IMR-90 (cell line): ENCODE data around the gene TPD52L2. TPM values are rescaled to one million over a fixed set of nuclear protein-coding genes. Genes with fewer than 3 reads are reported as not detected.

Experiments
- ATAC-seq: fragments of 200-7000 bp; cut with Tn5 transposase; 2 replicates; pipeline ENCODE4 v1.9.1; 2020; ENCODE audit warnings: low read depth, mild to moderate bottlenecking, moderate library complexity
- BruUV-seq: library from RNA; stranded (reverse); fragments of 400-500 nt; replicated peaks from 2 replicates; lab custom pipeline; 2021; lab: Mats Ljungman, UMichigan
- CTCF ChIA-PET: fragments of 300-600 bp; formaldehyde crosslinking; extraction: SDS; loops from one replicate; lab custom pipeline; 2021; ENCODE audit warnings: antibody characterized with exemption; lab: Yijun Ruan, JAX
- POLR2A ChIA-PET: fragments of 300-600 bp; sonication (Branson Sonifier 250); formaldehyde crosslinking; loops from one replicate; lab custom pipeline; 2022; ENCODE audit warnings: antibody characterized with exemption; ENCODE audit not compliant: unreplicated experiment; lab: Charles Lee
- DNase-seq: peaks from one replicate; pipeline ENCODE4 v3.0.0; 2013
- H2AFZ ChIP-seq: replicated peaks from 2 replicates; pipeline ENCODE3; 2013; ENCODE audit warnings: low read length, mild to moderate bottlenecking; ENCODE audit not compliant: poor library complexity
- H2AK5ac ChIP-seq: 2 replicates; pipeline ENCODE4 v1.6.1; 2013; ENCODE audit warnings: low read depth, low read length, inconsistent platforms
- H2AK9ac ChIP-seq: replicated peaks from 2 replicates; pipeline ENCODE3; 2013; ENCODE audit warnings: mild to moderate bottlenecking, low read depth, low read length, moderate library complexity; ENCODE audit not compliant: poor library complexity
- H2BK120ac ChIP-seq: 2 replicates; pipeline ENCODE4 v1.6.1; 2013; ENCODE audit warnings: low read depth, low read length, inconsistent platforms
- H2BK15ac ChIP-seq: 3 replicates; pipeline ENCODE4 v1.6.1; 2013; ENCODE audit warnings: low read depth, low read length, inconsistent platforms
- H2BK20ac ChIP-seq: 2 replicates; pipeline ENCODE4 v1.6.1; 2013; ENCODE audit warnings: low read depth, mild to moderate bottlenecking, inconsistent platforms, low read length, moderate library complexity
- H2BK5ac ChIP-seq: 2 replicates; pipeline ENCODE4 v1.6.1; 2013; ENCODE audit warnings: mild to moderate bottlenecking, low read depth, low read length, inconsistent platforms; ENCODE audit not compliant: poor library complexity, severe bottlenecking
- H3K14ac ChIP-seq: replicated peaks from 2 replicates; pipeline ENCODE4 v1.6.1; 2013; ENCODE audit warnings: low read depth, low read length, inconsistent platforms
- H3K18ac ChIP-seq: 2 replicates; pipeline ENCODE4 v1.6.1; 2013; ENCODE audit warnings: low read depth, low read length, control low read depth
- H3K23ac ChIP-seq: 2 replicates; pipeline ENCODE4 v1.6.1; 2013; ENCODE audit warnings: low read depth, low read length, inconsistent platforms
- H3K27ac ChIP-seq: 2 replicates; pipeline ENCODE4 v1.5.1; 2013; ENCODE audit warnings: mild to moderate bottlenecking, control low read depth, low read length; ENCODE audit not compliant: insufficient read depth
- H3K27me3 ChIP-seq: 2 replicates; pipeline ENCODE4 v1.6.1; 2013; ENCODE audit warnings: low read length; ENCODE audit not compliant: control insufficient read depth, insufficient read depth
- H3K36me3 ChIP-seq: 2 replicates; pipeline ENCODE4 v1.6.1; 2013; ENCODE audit warnings: low read length, mixed read lengths; ENCODE audit not compliant: control insufficient read depth, insufficient read depth
- H3K4ac ChIP-seq: 2 replicates; pipeline ENCODE4 v1.6.1; 2013; ENCODE audit warnings: low read depth, low read length, inconsistent platforms
- H3K4me1 ChIP-seq: 2 replicates; pipeline ENCODE4 v1.6.1; 2013; ENCODE audit warnings: low read length, mixed read lengths; ENCODE audit not compliant: control insufficient read depth, insufficient read depth
- H3K4me2 ChIP-seq: 2 replicates; pipeline ENCODE4 v1.6.1; 2013; ENCODE audit warnings: low read depth, mild to moderate bottlenecking, control low read depth, low read length, moderate library complexity
- H3K4me3 ChIP-seq: 2 replicates; pipeline ENCODE4 v1.5.1; 2013; ENCODE audit warnings: low read depth, mild to moderate bottlenecking, control low read depth, low read length, moderate library complexity; ENCODE audit not compliant: insufficient read depth
- H3K56ac ChIP-seq: 2 replicates; pipeline ENCODE4 v1.6.1; 2013; ENCODE audit warnings: low read length, inconsistent platforms; ENCODE audit not compliant: insufficient read depth; ENCODE audit errors: extremely low read depth
- H3K79me1 ChIP-seq, 2 experiments: 2 replicates each; pipeline ENCODE4 v1.6.1; 2013; ENCODE audit warnings: low read length in 2 of 2, inconsistent platforms in 1 of 2, low read depth in 1 of 2
- H3K9ac ChIP-seq: 2 replicates; pipeline ENCODE4 v1.6.1; 2013; ENCODE audit warnings: low read depth, low read length, control low read depth
- H3K9me1 ChIP-seq: 2 replicates; pipeline ENCODE4 v1.6.1; 2013; ENCODE audit warnings: low read length, inconsistent platforms; ENCODE audit not compliant: insufficient read depth
- H3K9me3 ChIP-seq: 2 replicates; pipeline ENCODE4 v1.6.1; 2013; ENCODE audit warnings: low read length; ENCODE audit not compliant: control insufficient read depth, insufficient read depth
- H4K20me1 ChIP-seq: 2 replicates; pipeline ENCODE4 v1.6.1; 2013; ENCODE audit warnings: low read length, inconsistent platforms; ENCODE audit not compliant: insufficient read depth
- H4K5ac ChIP-seq: 2 replicates; pipeline ENCODE4 v1.6.1; 2013; ENCODE audit warnings: mild to moderate bottlenecking, low read depth, low read length, control low read depth
- H4K8ac ChIP-seq, 2 experiments: 2 replicates each; pipeline ENCODE4 v1.6.1; 2013; ENCODE audit warnings: low read depth in 2 of 2, low read length in 2 of 2, control low read depth in 1 of 2, inconsistent platforms in 1 of 2
- H4K91ac ChIP-seq: 2 replicates; pipeline ENCODE4 v1.6.1; 2013; ENCODE audit warnings: low read depth, low read length, inconsistent platforms; ENCODE audit not compliant: insufficient read depth
- BHLHE40 ChIP-seq: fragments of 150-350 bp; IDR thresholded peaks from 2 replicates; pipeline ENCODE4 v1.6.1; 2016; ENCODE audit warnings: mild to moderate bottlenecking, low read depth, low read length
- CEBPB ChIP-seq: IDR thresholded peaks from 2 replicates; pipeline ENCODE4 v1.6.1; 2012; ENCODE audit warnings: low read depth, low read length, improper control_type of control experiment
- CHD1 ChIP-seq: IDR thresholded peaks from 2 replicates; pipeline ENCODE4 v1.6.1; 2012; ENCODE audit warnings: low read depth, low read length, improper control_type of control experiment
- ELK1 ChIP-seq: fragments of 150-350 bp; IDR thresholded peaks from 2 replicates; pipeline ENCODE4 v1.6.1; 2016; ENCODE audit warnings: low read depth, mild to moderate bottlenecking, low read length, moderate library complexity, borderline replicate concordance
- FOS ChIP-seq: fragments of 150-350 bp; IDR thresholded peaks from 2 replicates; pipeline ENCODE4 v1.6.1; 2016; ENCODE audit warnings: low read depth, low read length
- MAFK ChIP-seq: IDR thresholded peaks from 2 replicates; pipeline ENCODE4 v1.6.1; 2012; ENCODE audit warnings: low read depth, low read length, improper control_type of control experiment
- MAZ ChIP-seq: IDR thresholded peaks from 2 replicates; pipeline ENCODE4 v1.6.1; 2012; ENCODE audit warnings: low read depth, mild to moderate bottlenecking, low read length, improper control_type of control experiment, moderate library complexity, borderline replicate concordance
- MXI1 ChIP-seq: IDR thresholded peaks from 2 replicates; pipeline ENCODE4 v1.6.1; 2012; ENCODE audit warnings: low read depth, mild to moderate bottlenecking, low read length, moderate library complexity, borderline replicate concordance
- NFE2L2 ChIP-seq: fragments of 150-350 bp; IDR thresholded peaks from 2 replicates; pipeline ENCODE4 v1.6.1; 2016; ENCODE audit warnings: low read depth, mild to moderate bottlenecking, low read length
- POLR2A ChIP-seq: IDR thresholded peaks from 2 replicates; pipeline ENCODE4 v1.6.1; 2012; ENCODE audit warnings: mild to moderate bottlenecking, low read depth, low read length
- RAD21 ChIP-seq: IDR thresholded peaks from 2 replicates; pipeline ENCODE4 v1.6.1; 2012; ENCODE audit warnings: low read length, improper control_type of control experiment
- RCOR1 ChIP-seq: IDR thresholded peaks from 2 replicates; pipeline ENCODE4 v1.6.1; 2012; ENCODE audit warnings: mild to moderate bottlenecking, low read length, improper control_type of control experiment; ENCODE audit not compliant: insufficient replicate concordance
- RFX5 ChIP-seq: IDR thresholded peaks from 2 replicates; pipeline ENCODE4 v1.8.0; 2012; ENCODE audit warnings: low read depth, mild to moderate bottlenecking, low read length, moderate library complexity
- SMC3 ChIP-seq: fragments of 150-350 bp; IDR thresholded peaks from 2 replicates; pipeline ENCODE4 v1.6.1; 2016; ENCODE audit warnings: low read depth, mild to moderate bottlenecking, antibody characterized with exemption, low read length, moderate library complexity
- USF2 ChIP-seq: fragments of 150-350 bp; IDR thresholded peaks from 2 replicates; pipeline ENCODE4 v1.6.1; 2017; ENCODE audit warnings: mild to moderate bottlenecking, antibody characterized with exemption, low read length, low read depth
- WGBS, 2 experiments: methylation state at CpG; one replicate each; pipeline versions ENCODE4 v1.1.5 to v1.1.7; 2013; ENCODE audit warnings: missing lambda C conversion rate in 2 of 2; ENCODE audit not compliant: insufficient read length in 1 of 2; ENCODE audit errors: extremely low coverage in 2 of 2; 5-methylcytosine and 5-hydroxymethylcytosine counted together
- dilution Hi-C: fragments of 300-500 bp; cut with HindIII; formaldehyde crosslinking; loops from one replicate; pipeline ENCODE4 v1.14.3; 2018; ENCODE audit warnings: low sequenced_read_pairs; ENCODE audit not compliant: unreplicated experiment
- in situ Hi-C: fragments of 300-500 bp; cut with MboI; formaldehyde crosslinking; loops from 3 replicates; pipeline ENCODE4 v1.14.3; 2019; ENCODE audit warnings: low sequenced_read_pairs, inconsistent platforms, mixed read lengths
- intact Hi-C: fragments of 100-400 bp; cut with micrococcal nuclease; formaldehyde crosslinking; loops from 2 replicates; pipeline ENCODE4 v1.10.0; 2022
- polyA plus RNA-seq, 3 experiments: library from polyadenylated mRNA; depleted of rRNA; stranded (reverse); fragments of >200 nt; gene quantifications; 2 replicates each; pipeline ENCODE4 v1.2.3, GENCODE V29; 2012; ENCODE audit warnings: low replicate concordance in 1 of 3
- total RNA-seq: library from RNA; depleted of rRNA; stranded (reverse); fragments of >200 nt; gene quantifications from 2 replicates; pipeline ENCODE4 v1.2.3, GENCODE V29; 2012
- TF ChIP-seq, protein P1 (sequence below): conservative IDR thresholded peaks from 2 replicates; pipeline ENCODE4 v1.5.1; 2012; ENCODE audit warnings: mild to moderate bottlenecking, low read depth, low read length, improper control_type of control experiment

Gene TPD52L2
- total and polyA plus RNA-seq, 2 of the 4 experiments (the other 2 are of a cell fraction), result 113 to 189 TPM

DNA sequence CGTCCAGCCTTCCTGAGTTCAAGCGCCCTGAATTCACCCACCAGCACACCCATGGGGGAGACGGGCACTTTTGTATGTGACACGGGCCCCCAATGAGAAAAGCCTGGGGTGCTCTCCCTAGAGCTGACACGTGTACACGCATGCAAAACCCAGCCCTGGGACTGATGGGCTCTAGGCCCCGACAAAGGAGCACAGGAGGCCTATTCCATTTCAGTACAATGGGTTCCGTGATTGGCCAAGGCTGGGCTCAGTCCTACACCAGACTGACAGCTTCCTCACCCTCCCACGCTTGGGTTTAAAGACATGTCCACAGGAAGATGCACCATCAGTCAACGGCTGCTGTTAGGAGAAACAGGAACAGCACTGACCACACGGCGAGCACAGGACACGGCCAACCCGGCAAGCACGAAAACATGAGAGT is 42.8 kb upstream of the TPD52L2 start:
- WGBS, 2 experiments, result 84% methylated on average over 13 of the region's 15 CpGs; no CpG with 5 or more reads in 1 of the 2 experiments
- no peak overlapping the region for H3K4ac ChIP-seq
- dilution Hi-C loops, result no loop called here
- no peak overlapping the region for H3K27ac ChIP-seq
- no peak overlapping the region for H3K4me2 ChIP-seq
- no peak overlapping the region for H3K18ac ChIP-seq
- 0 out of 2 replicates have a peak, but pooled peaks cover 3% of the 10 kb centered on the region for H3K36me3 ChIP-seq
- no peak overlapping the region for H2BK20ac ChIP-seq
- no peak for DNase-seq
- no peak for ATAC-seq
- H2AFZ ChIP-seq, result no peak overlapping the region
- H3K27me3 ChIP-seq, result no peaks in the 10 kb centered on the region
- no peaks in the 10 kb centered on the region for H3K9me3 ChIP-seq
- peaks cover 17 to 73% of the 10 kb centered on the region in 2 experiments for H3K79me1 ChIP-seq
- no peak overlapping the region for H4K8ac ChIP-seq
- no peak overlapping the region for H2BK120ac ChIP-seq
- intact Hi-C loops, result no loop called here
- peak overlapping the region; percentile 16 for H2AK9ac ChIP-seq
- in situ Hi-C loops, result no loop called here
- H3K56ac ChIP-seq, result no peak overlapping the region
- H4K20me1 ChIP-seq, result peaks cover 46% of the 10 kb centered on the region
- H2AK5ac ChIP-seq, result peak overlapping the region; percentile 39; the same call in 1 of the 2 replicates
- no peak overlapping the region for H4K5ac ChIP-seq
- H3K4me3 ChIP-seq, result no peak overlapping the region
- no peak overlapping the region for H3K23ac ChIP-seq
- ChIA-PET CTCF (no interaction called here), POLR2A (interaction anchor here (0.6 kb wide), 1 partner anchor 12 kb away, joined by 3 read pairs; no protein-coding TSS in a partner anchor)
- BruUV-seq, result no TSS peak
- no peak overlapping the region for H3K14ac ChIP-seq
- H2BK15ac ChIP-seq, result no peak overlapping the region
- no peak overlapping the region for H3K9ac ChIP-seq
- peaks cover 13% of the 10 kb centered on the region for H3K9me1 ChIP-seq
- no peak overlapping the region for H4K91ac ChIP-seq
- TF ChIP-seq USF2 (no peak), MAZ (no peak), POLR2A (no peak), CEBPB (no peak), RCOR1 (no peak), MAFK (no peak), NFE2L2 (no peak), SMC3 (no peak), RFX5 (no peak), FOS (no peak), MXI1 (no peak), BHLHE40 (no peak), RAD21 (no peak), ELK1 (no peak), CHD1 (no peak)
- TF ChIP-seq, protein P1, sequence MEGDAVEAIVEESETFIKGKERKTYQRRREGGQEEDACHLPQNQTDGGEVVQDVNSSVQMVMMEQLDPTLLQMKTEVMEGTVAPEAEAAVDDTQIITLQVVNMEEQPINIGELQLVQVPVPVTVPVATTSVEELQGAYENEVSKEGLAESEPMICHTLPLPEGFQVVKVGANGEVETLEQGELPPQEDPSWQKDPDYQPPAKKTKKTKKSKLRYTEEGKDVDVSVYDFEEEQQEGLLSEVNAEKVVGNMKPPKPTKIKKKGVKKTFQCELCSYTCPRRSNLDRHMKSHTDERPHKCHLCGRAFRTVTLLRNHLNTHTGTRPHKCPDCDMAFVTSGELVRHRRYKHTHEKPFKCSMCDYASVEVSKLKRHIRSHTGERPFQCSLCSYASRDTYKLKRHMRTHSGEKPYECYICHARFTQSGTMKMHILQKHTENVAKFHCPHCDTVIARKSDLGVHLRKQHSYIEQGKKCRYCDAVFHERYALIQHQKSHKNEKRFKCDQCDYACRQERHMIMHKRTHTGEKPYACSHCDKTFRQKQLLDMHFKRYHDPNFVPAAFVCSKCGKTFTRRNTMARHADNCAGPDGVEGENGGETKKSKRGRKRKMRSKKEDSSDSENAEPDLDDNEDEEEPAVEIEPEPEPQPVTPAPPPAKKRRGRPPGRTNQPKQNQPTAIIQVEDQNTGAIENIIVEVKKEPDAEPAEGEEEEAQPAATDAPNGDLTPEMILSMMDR, result no peak
- peaks cover 11% of the 10 kb centered on the region for H3K4me1 ChIP-seq
- no peak overlapping the region for H2BK5ac ChIP-seq
